HCT116 (cell line): ENCODE results near the gene VLDLR.

Experiments
- EGR1 ChIP-seq: IDR thresholded peaks from 2 replicates; pipeline ENCODE4 v1.6.1; 2012; ENCODE audit warnings: low read depth
- EZH2 ChIP-seq: fragments of 200-600 bp; sonication (generic); IDR thresholded peaks from 2 replicates; pipeline ENCODE4 v1.6.1; 2017; ENCODE audit warnings: antibody characterized with exemption, mixed run types
- EZH2phosphoT487 ChIP-seq: fragments of 200-600 bp; IDR thresholded peaks from 2 replicates; pipeline ENCODE4 v1.6.1; 2018; ENCODE audit warnings: antibody characterized with exemption, borderline replicate concordance
- POLR2A ChIP-seq: IDR thresholded peaks from 2 replicates; pipeline ENCODE4 v1.7.0; 2011; ENCODE audit warnings: borderline replicate concordance; ENCODE audit not compliant: insufficient read depth, insufficient read length; ENCODE audit errors: extremely low read depth
- POLR2AphosphoS5 ChIP-seq: IDR thresholded peaks from 2 replicates; pipeline ENCODE4 v1.6.1; 2011; ENCODE audit warnings: mild to moderate bottlenecking, low read depth, low read length, moderate library complexity
- RAD21 ChIP-seq: IDR thresholded peaks from 2 replicates; pipeline ENCODE4 v1.6.1; 2012; ENCODE audit warnings: low read depth, mild to moderate bottlenecking
- SIN3A ChIP-seq: IDR thresholded peaks from 2 replicates; pipeline ENCODE4 v1.6.1; 2012; ENCODE audit warnings: low read depth
- SP1 ChIP-seq: IDR thresholded peaks from 2 replicates; pipeline ENCODE4 v1.6.1; 2012; ENCODE audit warnings: low read depth
- ZNF274 ChIP-seq: fragments of 200-500 bp; sonication (Bioruptor generic); IDR thresholded peaks from 2 replicates; pipeline ENCODE4 v1.6.1; 2014; ENCODE audit warnings: mild to moderate bottlenecking, low read depth, low read length, inconsistent platforms
- TF ChIP-seq, protein P1 (sequence below), 3 experiments: fragments of 200-600 bp in 1 of 3; sonication (generic) in 1 of 3; IDR thresholded peaks in 2 of 3; conservative IDR thresholded peaks in 1 of 3; 2 replicates each; pipeline ENCODE4 v1.5.1; 2012 to 2017; ENCODE audit warnings: low read depth in 2 of 3, low read length in 2 of 3, antibody characterized with exemption in 1 of 3, borderline replicate concordance in 1 of 3, control low read depth in 1 of 3, mild to moderate bottlenecking in 1 of 3, mixed read lengths in 1 of 3, mixed run types in 1 of 3, moderate library complexity in 1 of 3; ENCODE audit not compliant: insufficient read depth in 1 of 3
- TF ChIP-seq, protein P2 (sequence below): IDR thresholded peaks from 2 replicates; pipeline ENCODE4 v1.6.1; 2012
- TF ChIP-seq, protein P3 (sequence below): IDR thresholded peaks from 2 replicates; pipeline ENCODE4 v1.6.1; 2012; ENCODE audit warnings: low read depth

DNA sequence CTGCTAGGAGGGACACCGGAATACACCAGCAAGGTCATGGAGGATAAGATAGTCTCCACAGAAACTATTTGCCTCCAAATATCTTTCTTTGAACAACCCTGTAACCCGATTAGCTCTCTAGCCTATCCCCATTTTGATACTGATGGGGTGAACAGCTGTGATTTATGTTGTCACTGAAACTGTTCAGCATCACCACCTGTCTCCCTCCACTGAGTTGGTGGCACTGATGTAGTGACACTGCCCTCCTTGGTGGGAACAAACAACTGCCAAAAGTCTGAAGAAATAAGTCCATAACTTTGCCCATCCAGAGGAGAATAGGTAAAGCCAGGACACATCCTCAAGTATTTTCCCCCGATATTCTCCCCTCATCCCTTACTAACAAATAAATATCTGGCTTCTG lies 71.5 kb downstream of the VLDLR start:
- no peak for TF ChIP-seq ZNF274
- TF ChIP-seq EZH2phosphoT487: no peak
- TF ChIP-seq RAD21: no peak
- TF ChIP-seq POLR2A: no peak
- TF ChIP-seq EGR1: no peak
- TF ChIP-seq POLR2AphosphoS5: no peak
- TF ChIP-seq, protein P1, sequence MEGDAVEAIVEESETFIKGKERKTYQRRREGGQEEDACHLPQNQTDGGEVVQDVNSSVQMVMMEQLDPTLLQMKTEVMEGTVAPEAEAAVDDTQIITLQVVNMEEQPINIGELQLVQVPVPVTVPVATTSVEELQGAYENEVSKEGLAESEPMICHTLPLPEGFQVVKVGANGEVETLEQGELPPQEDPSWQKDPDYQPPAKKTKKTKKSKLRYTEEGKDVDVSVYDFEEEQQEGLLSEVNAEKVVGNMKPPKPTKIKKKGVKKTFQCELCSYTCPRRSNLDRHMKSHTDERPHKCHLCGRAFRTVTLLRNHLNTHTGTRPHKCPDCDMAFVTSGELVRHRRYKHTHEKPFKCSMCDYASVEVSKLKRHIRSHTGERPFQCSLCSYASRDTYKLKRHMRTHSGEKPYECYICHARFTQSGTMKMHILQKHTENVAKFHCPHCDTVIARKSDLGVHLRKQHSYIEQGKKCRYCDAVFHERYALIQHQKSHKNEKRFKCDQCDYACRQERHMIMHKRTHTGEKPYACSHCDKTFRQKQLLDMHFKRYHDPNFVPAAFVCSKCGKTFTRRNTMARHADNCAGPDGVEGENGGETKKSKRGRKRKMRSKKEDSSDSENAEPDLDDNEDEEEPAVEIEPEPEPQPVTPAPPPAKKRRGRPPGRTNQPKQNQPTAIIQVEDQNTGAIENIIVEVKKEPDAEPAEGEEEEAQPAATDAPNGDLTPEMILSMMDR (IDR thresholded peaks at IDR 0.05 in 2 of 3, conservative IDR thresholded peaks at IDR 0.05 in 1 of 3; ENCODE audit: borderline replicate concordance in 1 of 3, insufficient read depth in 1 of 3, low read depth in 2 of 3, low read length in 2 of 3): no peak
- no peak for TF ChIP-seq SIN3A
- TF ChIP-seq SP1: no peak
- TF ChIP-seq, protein P2, sequence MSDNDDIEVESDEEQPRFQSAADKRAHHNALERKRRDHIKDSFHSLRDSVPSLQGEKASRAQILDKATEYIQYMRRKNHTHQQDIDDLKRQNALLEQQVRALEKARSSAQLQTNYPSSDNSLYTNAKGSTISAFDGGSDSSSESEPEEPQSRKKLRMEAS: no peak
- TF ChIP-seq EZH2: no peak
- TF ChIP-seq, protein P3, sequence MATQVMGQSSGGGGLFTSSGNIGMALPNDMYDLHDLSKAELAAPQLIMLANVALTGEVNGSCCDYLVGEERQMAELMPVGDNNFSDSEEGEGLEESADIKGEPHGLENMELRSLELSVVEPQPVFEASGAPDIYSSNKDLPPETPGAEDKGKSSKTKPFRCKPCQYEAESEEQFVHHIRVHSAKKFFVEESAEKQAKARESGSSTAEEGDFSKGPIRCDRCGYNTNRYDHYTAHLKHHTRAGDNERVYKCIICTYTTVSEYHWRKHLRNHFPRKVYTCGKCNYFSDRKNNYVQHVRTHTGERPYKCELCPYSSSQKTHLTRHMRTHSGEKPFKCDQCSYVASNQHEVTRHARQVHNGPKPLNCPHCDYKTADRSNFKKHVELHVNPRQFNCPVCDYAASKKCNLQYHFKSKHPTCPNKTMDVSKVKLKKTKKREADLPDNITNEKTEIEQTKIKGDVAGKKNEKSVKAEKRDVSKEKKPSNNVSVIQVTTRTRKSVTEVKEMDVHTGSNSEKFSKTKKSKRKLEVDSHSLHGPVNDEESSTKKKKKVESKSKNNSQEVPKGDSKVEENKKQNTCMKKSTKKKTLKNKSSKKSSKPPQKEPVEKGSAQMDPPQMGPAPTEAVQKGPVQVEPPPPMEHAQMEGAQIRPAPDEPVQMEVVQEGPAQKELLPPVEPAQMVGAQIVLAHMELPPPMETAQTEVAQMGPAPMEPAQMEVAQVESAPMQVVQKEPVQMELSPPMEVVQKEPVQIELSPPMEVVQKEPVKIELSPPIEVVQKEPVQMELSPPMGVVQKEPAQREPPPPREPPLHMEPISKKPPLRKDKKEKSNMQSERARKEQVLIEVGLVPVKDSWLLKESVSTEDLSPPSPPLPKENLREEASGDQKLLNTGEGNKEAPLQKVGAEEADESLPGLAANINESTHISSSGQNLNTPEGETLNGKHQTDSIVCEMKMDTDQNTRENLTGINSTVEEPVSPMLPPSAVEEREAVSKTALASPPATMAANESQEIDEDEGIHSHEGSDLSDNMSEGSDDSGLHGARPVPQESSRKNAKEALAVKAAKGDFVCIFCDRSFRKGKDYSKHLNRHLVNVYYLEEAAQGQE: no peak
